SH-SY5Y (cell line): ENCODE measurements around the gene SLC1A1.

Experiments
- GATA2 ChIP-seq: IDR thresholded peaks from 2 replicates; pipeline ENCODE4 v1.6.1; 2011; ENCODE audit warnings: mild to moderate bottlenecking, low read depth, low read length
- GATA3 ChIP-seq: IDR thresholded peaks from 2 replicates; pipeline ENCODE4 v1.6.1; 2011; ENCODE audit warnings: low read depth, mild to moderate bottlenecking, low read length, moderate library complexity

DNA sequence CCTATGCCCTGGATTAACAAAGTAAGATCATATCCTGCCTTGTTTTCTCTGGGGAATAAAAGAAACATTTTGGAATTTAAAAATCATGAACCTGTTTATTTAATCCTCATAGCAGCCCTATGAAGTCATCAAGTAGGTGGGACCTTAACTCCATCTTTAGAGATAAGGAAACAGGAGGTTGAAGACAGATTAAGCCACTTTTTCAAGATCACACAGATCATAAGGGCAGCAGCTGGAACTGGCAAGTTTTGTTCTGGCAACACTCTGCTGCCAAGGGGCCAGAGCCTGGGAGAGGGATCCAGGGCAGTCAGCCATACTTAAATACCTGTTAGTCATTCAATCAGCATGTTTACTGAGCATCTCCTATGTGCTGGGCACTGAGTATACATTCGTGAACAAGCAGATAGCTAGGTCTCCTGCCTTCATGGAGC is 63.7 kb downstream of the SLC1A1 start:
- TF ChIP-seq GATA2 (no peak), GATA3 (no peak)
